Dermis microvascular lymphatic vessel endothelial cell (primary cell): Measurements from ENCODE around the gene EGFL7. TPM values are rescaled to one million over a fixed set of nuclear protein-coding genes. Genes with fewer than 3 reads are reported as not detected.

Source experiments
- DNase-seq, 2 donors: peaks; one replicate each; pipeline versions ENCODE4 v3.0.0 to v3.0.0-alpha.2; 2010; ENCODE audit warnings: low read depth in 2 of 2
- total RNA-seq: library from RNA; depleted of rRNA; stranded (reverse); fragments of >200 nt; gene quantifications from 2 replicates; pipeline ENCODE4 v1.2.1, GENCODE V29; 2014

EGFL7 gene
- total RNA-seq, 1 donor from 2014 or later = 330 TPM

DNA sequence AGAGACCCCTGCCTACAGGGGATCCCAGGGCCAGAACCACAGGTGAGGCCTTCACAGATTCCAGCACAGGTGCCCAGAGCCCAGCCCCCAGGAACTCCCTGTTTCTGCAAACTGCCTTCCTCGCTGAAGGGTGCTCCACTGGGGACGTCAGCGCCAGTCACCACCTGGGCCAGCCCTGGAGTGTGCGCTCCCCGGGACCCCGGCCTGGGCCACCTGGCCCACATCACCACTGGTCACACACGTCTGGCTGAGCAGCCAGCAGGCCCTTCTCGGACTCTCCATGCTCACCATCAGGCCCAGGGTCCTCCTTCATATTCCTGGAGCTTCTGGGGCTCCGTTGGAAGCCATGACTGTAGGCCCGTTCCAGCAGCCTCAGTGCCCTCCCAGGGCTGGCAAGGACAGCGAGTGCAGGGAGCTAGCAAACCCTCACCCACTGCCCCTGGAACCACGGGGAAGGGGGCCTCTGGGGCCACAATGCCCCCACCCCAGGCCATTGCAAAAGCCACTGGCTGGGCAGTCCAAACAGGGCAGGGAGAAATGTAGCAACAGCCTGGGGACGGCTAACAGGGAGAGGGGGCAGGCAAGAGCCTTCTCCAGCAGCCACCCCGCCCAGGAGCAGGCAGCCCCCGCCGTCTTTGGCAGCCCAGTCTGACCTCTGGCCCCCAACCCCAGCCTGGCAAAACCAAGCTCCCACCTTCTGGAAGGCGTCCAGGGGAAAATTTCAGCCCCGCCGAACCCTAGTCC lies 23.2 kb downstream of the EGFL7 start:
- peak in 1 of 2 donors; percentile 26 for DNase-seq

DNA sequence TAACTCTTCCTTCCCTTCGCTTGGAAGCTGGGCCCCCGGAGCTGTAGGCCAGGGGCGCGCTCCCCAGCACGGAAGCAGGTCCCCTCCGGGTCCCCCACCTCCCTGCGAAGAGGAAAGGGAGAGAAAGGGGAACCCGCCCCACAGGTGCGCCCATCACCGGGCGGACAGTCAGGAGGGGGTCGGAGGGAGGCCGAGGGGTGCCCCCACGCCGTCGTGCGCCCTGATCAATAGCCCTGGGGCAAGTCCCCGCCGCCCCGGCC lies 23.7 kb downstream of the EGFL7 start:
- DNase-seq = no peak

DNA sequence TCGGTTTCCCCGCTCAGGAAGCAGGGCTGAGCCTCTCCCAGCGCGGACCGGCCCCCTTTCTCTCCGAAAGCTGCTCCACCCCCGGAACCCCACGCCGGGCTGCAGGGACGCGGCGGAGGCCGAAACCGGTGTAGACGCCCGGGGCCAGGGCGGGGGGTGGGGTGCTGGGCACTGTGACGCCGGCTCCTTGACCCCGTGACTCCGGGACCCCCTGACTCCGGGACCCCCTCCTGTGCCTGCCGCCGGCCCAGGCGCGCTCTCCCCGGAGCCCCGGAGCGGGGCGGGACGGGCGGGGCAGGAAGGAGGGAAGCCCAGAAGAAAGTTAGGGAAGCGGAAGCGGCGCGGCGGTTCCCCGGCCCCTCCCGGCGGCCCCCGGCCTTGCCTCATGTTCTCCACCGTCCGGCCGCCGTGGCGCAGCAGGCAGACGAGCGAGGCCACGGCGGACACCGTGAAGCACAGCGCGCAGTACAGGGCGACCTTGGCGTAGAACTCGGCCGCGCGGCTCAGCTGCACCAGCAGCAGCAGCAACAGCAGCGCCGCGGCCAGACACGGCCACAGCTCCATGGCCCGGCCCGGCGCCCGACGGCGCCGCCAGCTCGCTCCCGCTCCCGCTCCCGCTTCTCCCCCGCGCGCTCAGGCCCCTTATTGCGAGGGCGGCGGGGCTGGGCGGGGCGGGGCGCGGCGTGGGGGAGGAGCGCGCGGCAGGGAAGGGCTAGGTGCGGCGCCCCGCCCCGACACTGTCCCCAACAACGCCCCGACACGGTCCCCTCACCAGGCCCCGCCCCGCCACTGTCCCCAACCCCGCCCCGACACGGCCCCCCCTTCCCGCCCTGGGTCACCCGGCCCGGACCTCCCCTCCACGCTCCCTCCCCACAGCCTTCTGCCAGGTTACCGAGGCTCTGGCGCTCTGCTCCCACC lies 24.3 kb downstream of the EGFL7 start, which contains the start of gene AGPAT2:
Gene AGPAT2, minus strand, starts transcription at position 664 of the 918 bp plus-strand sequence. Its CDS starts 100 bp downstream, at position 564.
- peak in 1 of 2 donors; percentile 56 for DNase-seq

DNA sequence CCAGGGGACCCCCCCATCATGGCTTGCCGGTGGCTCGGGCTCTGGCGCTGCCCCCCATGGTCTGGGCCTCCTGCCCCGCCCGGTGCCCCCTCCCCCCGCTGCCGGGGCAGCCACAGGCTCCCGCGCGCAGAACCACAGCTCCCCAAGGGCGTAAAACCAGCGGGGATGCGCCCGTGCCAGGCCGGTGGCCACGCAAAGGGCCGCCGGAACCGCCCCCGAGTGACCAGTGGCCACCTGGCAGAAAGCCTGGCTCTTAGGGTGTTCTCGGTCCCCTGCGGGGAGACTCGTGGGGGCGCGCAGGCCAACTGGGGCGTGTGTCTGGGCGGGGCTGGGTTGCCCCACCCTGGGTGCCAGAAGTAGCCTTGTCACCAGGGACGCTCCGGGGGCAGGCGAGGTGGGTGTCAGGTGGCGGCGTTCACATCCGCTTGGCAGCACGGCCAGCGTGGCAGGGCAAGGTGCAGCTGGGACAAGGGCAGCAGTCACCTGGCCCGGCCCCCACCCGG lies 25.1 kb downstream of the EGFL7 start:
- no peak for DNase-seq

DNA sequence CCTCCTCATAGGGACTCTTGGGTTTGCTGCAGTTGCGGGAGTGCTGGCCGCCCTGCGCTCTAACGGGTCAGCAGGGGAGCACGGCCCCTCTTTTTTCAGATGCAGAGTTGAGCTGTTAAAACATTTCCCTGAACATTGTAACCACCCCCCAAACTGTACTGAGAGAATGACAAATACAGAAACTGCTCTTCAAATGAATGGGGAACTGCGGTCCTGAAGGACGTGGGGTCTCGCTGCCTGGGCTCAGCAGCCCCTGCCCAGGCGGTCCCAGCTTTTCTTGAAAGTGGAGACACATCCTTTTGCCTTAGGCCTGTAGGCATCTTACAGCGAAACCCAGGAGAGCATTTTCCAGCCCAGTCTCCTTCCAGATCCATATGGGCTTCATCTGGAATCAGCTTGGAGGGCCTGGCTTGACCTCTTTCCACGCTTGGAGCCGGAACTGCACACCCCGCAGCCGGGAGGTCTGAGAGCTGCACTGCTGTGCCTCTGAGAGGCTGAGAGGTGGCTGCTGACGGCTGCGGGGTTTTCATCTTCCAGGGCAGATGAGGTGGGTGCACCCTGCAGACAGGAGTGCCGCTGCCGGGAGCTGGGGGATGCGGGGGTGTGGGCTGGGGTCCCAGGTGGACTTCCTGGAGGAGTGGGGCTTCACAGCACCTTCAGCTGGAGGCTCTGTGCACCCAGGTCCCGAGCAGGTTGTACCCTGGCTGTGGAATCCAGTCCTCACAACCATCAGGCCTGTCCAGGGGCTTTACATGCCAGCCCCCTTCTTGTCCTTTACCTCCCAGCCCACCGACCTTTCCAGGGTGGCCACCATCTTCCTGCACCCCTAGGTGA lies 25.8 kb downstream of the EGFL7 start:
- no peak for DNase-seq

DNA sequence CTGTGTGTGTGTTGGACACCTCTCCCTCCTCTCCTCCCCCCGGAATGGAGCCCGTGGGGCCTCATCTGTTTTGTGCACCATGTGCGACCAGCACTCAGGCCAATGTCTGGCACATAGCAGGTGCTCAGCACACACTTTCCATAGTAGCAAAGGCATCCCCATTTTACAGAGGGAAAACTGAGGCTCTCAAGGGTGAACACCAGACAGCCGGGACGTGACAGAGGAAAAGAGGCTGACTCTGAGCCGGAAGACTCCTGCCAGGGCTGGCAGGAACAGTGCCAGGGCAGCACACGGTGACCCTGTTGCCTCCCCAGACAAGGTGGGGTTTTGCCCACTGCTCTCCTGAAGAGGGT lies 26.4 kb downstream of the EGFL7 start:
- no peak for DNase-seq

DNA sequence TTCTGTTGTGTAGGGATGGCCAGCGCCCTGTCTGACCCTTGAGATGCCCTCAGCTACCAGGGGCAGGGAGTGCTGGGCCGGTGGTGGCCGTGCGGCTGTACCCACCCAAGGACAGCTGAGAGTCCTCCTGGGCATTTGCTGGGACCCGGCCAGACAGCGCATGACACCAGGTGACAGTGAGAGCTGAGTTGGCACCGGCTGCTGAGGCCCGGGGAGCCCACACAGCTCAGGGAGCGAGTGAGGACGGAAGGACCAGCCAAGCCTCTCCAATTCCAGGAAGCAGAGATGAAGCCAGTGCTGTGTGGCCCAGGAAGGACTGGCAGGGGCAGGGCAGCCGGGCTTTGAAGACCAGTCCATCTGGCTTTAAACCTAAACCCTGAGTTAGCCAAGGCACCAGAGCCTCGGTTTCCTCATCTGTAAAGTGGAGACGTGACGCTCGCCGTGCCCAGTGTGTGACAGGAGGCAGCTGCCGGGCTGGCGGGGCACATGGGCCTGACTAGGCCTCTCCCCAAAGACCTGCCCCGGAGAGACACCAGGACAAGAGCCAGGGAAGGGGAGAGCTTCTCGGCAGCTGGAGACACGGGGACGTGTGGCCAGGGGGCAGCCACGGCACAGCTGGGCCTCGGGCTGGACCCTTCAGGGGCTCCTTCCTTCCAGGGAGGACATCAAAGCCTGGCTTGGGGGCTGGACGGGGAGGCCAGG lies 27.5 kb downstream of the EGFL7 start:
- no peak for DNase-seq

DNA sequence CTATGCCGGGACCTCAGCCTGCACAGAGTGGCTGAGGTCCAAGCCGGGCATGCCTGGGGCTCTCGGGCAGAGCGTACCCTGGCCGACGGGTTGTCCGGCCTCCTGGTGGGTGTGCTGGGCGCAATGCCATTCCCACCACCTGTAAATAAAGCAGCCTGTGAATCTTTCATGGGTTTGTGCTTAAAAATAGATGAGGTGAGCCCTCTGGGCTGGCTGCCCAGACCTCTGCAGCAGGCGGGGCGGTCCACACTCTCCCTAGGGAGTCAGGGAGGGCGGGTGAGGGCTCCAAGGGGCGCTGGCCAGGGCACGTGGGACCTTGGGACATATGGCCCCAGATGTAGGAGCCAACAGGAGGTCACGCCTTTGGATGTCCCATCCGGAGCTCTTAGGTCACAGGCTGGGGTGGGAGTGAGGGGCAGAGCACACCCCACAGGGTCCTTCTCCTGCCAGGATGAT lies 28.1 kb downstream of the EGFL7 start:
- no peak for DNase-seq

DNA sequence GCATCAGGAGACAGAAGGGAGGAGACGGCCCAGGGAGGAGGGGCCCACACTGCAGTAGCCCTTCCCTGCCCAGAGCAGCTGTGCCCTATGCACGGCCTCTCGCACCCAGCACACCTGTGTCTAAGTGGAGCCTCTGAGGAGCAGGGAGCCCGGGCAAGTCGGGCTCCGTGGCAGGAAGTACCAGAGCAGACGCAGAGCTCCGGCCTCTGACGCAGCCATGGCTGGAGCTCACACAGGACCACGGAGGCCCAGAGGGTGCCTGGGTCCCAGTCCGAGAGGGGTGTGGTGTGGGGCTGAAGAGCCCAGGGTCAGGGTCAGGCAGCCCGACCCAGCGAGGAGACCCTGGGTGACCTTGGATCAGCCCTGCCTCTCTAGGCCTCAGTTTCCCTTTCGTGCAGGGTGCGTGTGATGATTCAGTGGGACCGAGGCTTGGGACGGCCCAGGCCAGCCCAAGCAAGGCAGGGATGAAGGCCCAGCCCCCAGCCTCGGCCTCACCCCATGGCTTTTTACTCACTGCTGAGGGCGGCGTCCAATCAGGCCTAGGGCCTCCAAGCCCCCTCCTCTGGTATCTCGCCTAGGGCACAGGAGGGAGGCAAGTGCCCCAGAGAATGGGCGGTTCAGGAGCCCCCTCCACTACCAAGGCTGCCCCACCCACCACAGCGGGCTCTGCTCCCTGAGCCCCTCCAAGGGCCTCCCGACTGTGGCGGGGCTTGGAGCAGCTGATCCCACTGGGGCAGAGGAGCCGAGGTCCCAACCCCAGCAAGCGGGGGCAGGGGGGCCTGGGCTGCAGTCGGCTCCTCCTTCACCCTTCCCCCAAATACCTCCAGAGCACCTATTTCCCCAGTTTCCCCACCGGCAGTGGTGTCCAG lies 28.8 kb downstream of the EGFL7 start:
- DNase-seq = no peak

DNA sequence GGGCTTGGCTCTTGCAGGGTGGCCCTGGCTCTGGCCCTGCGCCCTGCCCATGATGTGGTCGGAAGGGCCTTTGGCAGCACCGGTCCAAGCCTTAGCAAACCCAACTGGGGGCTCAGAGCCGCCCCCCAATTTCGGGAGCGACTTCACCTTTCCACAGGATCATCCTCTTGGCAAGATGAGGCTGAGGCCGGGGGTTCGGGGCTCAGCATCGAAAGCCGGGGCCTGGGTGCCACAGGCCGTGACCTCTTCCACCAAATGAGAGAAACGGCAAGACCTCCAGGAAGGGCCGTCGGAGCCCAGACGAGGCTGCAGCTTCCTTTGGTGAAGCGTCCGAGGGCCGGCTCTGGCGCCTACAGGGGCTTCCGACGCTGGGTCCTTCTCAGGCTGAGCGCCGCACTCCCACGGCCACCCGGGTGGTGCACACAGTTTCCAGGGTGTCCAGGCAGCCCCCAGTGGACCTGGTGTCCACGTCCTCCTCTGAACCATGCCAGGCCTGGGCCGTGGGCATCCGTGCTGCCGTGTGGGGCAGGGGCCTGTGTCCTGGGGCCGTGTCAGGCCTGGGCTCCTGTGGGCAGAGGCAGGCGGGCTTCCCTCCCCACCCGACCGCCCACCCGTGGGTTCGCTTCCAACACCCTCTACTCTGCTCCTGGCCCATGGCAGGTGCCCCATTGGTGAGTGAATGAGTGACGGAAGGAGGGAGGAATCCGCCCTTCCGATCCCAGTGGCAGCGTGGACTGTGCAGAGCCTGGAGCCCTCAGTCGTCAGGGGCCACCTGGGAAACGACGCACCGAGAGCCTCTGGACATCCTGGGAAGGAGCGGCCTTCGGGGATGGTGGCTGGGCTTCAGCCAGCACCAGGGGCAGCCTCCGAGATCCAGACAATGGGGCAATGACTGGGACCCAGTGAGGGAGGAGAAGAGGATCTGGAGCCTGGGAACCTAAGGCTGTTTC lies 29.7 kb downstream of the EGFL7 start:
- peak in 1 of 2 donors; percentile 27 for DNase-seq

DNA sequence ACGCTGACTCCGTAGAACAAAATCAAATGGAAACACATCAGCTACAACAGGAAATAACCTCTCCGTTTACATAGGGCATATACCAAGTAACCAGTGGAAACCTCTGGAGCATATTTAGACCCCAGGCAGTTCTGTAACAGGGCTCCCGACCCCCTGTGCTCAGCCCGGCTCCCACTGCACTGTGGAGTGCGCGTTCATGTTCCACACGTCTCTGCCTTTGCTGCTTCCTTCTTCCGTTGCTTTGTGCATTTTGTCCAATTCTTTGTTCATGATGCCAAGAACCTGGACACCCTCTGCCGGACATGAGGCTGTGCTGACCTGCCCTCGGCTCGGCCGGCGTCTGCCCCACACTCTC lies 30.4 kb downstream of the EGFL7 start:
- peak in 1 of 2 donors; percentile 25 for DNase-seq

DNA sequence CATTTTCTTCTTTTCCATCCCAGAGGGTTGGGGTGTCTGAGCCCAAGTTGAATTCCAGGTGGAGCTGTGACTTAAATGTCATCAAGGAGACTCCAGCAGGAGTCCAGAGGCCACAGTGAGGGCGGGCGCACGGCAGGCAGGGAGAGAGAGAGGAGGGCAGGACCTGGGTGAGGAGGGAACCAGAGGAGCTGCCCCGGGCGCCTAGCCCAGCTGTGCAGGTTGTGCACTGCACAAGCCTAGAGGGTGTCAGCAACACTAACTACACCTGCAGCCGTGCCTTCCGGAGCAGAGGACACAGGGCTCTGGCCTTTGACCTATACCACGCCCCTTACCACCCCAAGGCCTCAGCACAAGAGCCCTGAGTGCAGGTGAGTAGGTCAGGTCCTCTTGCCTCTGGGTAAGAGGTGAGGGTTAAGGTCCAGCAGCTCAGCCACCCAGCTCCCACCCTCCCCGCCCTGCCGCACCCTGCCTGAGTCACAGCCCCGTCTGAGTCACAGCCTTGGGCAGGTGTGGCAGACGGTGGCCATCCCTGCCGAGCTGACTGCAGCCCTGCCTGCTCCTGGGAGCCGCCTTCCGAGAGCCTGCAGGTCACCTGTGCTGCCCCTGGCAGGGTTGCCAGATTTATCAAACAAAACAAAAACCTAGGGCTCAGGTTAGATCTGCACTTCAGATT lies 30.9 kb downstream of the EGFL7 start:
- DNase-seq = peak in 1 of 2 donors; percentile 62

DNA sequence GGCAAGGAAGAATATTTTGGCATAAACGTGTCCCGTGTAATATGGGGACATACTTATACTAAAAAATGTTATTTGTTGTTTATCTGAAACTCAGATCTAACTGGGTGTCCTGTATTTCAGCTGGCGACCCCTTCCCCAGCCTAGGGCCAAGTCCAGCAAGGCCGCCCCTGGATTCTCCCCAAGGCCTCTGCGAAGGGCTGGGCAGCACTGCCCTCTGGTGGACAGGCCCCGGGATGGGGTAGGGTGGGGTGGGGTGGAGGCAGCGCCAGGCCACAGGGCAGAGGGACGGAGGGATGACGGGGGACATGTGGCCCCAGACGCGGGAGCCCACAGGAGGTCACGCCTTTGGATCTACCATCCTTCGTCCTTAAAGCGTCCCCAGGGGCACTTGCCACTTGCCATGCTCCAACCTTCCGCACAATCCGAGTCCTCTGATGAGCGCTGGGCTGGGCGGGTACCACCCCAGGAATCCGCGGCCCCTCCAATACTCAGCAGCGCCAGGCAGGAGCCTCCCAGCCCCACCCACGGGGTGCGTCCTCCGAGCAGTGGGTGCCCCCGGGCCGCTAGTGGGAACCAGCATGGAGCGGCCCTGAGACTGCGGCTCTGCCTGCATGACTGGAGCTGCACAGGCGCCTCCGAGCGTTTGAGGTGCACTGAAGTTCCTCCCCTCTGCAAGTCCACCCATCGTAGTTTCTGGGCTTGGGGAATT lies 31.6 kb downstream of the EGFL7 start:
- peak in 1 of 2 donors; percentile 68 for DNase-seq

DNA sequence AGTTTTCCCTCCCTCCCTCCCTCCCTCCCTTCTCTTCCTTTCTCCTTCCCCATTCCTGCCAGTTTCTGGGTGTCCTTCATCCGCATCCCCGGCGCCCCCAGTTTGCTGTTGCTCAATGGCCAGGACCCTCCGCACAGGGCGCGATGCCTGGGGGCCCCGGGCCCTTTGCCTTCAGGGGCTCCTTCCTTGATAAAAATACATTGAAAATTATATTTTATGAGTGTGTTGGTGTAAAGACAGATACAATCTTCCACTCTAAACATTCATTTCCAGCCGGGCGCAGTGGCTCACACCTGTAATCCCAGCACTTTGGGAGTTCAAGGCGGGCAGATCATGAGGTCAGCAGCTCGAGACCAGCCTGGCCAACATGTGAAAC lies 32.1 kb downstream of the EGFL7 start:
- no peak for DNase-seq

DNA sequence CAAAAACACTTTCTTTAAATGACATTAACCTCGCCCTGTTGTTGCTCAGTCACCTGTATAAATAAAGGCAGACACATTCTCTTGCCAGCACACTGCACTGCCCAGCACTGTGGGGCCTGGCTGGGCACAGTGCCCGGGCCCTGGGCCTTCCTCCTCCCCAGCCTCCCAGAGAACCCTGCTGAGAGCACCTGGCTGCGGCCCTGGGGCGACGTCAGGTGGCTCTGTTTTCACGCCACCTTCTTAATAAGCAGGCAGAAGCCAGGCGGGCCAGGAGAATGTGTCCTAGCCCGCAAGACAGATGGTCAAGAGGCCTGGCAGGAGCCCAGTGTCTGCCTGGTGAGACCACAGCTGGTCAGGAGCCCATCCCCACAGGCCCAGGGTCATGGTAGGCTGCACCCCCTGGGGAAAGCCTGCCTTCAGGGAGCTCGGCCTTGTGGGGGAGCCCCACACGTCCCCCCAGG lies 32.7 kb downstream of the EGFL7 start:
- peak in 1 of 2 donors; percentile 58 for DNase-seq

DNA sequence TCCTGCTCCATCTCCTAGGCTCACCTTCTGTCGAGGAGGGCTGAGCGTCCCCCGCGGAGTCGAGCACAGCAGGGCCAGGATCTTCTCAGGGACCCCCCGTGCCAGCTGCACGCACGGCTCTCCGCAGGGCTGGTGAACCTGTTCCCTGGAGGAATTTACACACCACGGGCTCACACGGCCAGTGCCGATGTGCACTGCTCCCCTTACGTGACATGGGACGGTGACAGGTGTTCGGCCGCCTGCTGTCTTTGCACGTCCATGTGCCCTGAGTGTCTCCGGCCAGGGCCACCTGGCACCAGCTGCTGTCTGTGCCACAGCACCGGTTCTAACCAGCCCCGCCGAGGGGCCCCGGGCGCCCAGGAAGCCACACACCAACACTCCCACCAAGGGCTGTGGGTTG lies 33.2 kb downstream of the EGFL7 start:
- DNase-seq = no peak

DNA sequence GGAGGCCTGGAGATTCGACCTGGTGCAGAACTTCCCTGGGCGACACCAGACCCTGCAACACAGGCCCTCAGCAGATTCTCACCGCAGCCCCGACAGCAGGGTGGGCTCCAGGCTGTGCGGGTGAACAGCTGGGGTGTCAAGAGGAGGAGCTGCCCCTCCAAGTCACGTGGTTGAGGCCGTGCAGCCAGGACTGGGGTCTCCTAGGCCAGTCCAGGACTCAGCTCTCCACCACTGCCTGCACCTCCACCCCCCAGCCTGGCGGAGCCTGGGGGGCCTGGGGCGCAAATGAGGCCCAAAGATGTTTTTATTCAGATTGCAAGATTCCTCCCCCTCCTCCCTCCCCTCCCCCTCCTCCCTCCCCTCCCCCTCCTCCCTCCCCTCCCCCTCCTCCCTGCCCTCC lies 33.8 kb downstream of the EGFL7 start:
- DNase-seq = no peak
